HK-2 (cell line): ENCODE measurements around the gene LRRFIP1.
"Not testable (repeated sequence)": the region's sequence is repeated elsewhere in the genome, so short reads cannot be mapped to it uniquely, and the experiment has no call there.

Source experiments
- DNase-seq: peaks from one replicate; pipeline ENCODE4 v3.0.0-alpha.2; 2018; ENCODE audit not compliant: unreplicated experiment

LRRFIP1 gene

GRCh38 chr2:237744613-237745249, 117.3 kb downstream of the LRRFIP1 start:
- peak; percentile 78 for DNase-seq

- DNase-seq: no peak
Observed at GRCh38 chr2:237745250-237745613, 117.8 kb downstream of the LRRFIP1 start.

- no peak for DNase-seq
Observed at GRCh38 chr2:237746302-237747080, 119.1 kb downstream of the LRRFIP1 start.

- DNase-seq: no peak
Observed at GRCh38 chr2:237747189-237747588, 119.8 kb downstream of the LRRFIP1 start.

- DNase-seq: no peak
Observed at GRCh38 chr2:237749002-237749401, 121.6 kb downstream of the LRRFIP1 start.

- no peak for DNase-seq
Observed at GRCh38 chr2:237749961-237750360, 122.6 kb downstream of the LRRFIP1 start.

GRCh38 chr2:237750441-237750840, 123.1 kb downstream of the LRRFIP1 start:
- DNase-seq: not testable (repeated sequence)

- DNase-seq: no peak
Observed at GRCh38 chr2:237752761-237753165, 125.4 kb downstream of the LRRFIP1 start.

GRCh38 chr2:237754182-237754581, 126.8 kb downstream of the LRRFIP1 start:
- no peak for DNase-seq

GRCh38 chr2:237754626-237755248, 127.3 kb downstream of the LRRFIP1 start:
- DNase-seq: no peak

- DNase-seq: no peak
Observed at GRCh38 chr2:237757616-237758015, 130.2 kb downstream of the LRRFIP1 start.

GRCh38 chr2:237758185-237758584, 130.8 kb downstream of the LRRFIP1 start:
- DNase-seq: no peak

GRCh38 chr2:237759176-237759575, 131.8 kb downstream of the LRRFIP1 start:
- DNase-seq: no peak

- DNase-seq: no peak
Observed at GRCh38 chr2:237760506-237761502, 133.4 kb downstream of the LRRFIP1 start.

- DNase-seq: not testable (repeated sequence)
Observed at GRCh38 chr2:237762291-237763182, 135.2 kb downstream of the LRRFIP1 start.

- no peak for DNase-seq
Observed at GRCh38 chr2:237763812-237764211, 136.4 kb downstream of the LRRFIP1 start.

GRCh38 chr2:237765122-237765521, 137.7 kb downstream of the LRRFIP1 start:
- not testable (repeated sequence) for DNase-seq

GRCh38 chr2:237765875-237766274, 138.5 kb downstream of the LRRFIP1 start:
- DNase-seq: no peak

- no peak for DNase-seq
Observed at GRCh38 chr2:237766340-237766739, 139.0 kb downstream of the LRRFIP1 start.

GRCh38 chr2:237772513-237772912, 145.1 kb downstream of the LRRFIP1 start:
- DNase-seq: no peak

GRCh38 chr2:237773826-237774225, 146.4 kb downstream of the LRRFIP1 start:
- no peak for DNase-seq
